ENCODE results near the gene B4GALT4.
"Not testable (repeated sequence)": the region's sequence is repeated elsewhere in the genome, so short reads cannot be mapped to it uniquely, and the experiment has no call there.

Gene B4GALT4, protein sequence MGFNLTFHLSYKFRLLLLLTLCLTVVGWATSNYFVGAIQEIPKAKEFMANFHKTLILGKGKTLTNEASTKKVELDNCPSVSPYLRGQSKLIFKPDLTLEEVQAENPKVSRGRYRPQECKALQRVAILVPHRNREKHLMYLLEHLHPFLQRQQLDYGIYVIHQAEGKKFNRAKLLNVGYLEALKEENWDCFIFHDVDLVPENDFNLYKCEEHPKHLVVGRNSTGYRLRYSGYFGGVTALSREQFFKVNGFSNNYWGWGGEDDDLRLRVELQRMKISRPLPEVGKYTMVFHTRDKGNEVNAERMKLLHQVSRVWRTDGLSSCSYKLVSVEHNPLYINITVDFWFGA

DNA sequence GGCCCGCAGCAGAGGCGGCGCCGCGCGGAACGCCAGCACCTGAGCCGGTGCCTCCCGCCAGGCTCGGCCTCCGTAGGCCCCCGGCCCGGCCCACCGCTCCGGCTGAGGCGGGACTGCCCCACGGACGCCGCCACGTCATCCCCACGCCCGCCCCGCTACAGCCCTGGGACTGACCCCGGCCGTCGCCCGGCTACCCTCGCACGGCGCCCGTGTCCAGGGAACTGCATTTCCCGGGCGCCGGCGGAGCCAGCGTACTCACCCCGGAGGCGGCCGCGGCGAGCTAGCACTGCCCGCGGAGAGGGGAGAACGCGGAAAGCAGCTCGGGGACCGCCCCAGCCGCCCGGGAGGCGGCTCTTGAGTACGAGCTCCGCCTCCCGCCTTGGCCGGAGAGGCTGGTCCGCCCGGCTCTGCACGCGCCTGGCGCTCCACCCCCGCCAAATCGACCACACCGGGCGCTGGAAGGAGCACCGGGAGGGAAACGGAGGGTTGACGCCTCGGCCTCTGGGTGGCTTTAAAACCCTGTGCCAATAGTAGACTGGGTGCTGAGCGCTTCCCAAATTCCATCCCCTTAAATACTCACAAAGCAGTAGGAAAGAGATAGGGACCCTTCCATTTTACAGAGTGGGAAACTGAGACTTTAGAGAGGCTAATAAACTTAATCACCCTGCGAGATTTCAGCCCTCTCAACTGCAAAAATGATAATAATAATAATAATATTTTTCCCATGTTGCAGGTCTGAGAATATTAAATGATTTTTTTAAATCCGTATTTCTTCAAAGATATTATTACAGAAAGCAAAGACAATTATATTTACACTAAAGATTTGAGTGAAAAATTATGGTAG lies at the start of gene B4GALT4:
Gene B4GALT4, minus strand, starts transcription at position 288 of the 844 bp plus-strand sequence. CDS start 10,779 bp downstream, outside the sequence.
- DNase-seq: peak; percentile 73

DNA sequence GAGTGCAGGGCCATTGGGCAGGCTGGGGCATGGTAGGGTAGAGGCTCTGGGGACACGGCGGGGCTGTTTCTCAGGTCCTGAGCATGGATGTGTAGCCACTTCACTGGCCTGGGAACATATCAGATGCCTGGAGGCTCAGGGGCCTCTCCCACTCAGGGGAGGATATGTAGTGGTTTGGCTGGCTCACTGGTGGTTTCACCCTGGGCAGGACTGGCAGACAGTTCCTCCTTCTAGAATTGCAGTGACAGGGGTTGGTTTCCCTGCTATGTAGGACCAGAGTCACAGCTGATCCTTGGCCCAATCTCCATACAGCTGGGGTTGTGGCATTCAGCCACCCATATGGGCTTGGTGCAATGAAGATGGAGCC lies 48.7 kb upstream of the B4GALT4 start:
- DNase-seq: no peak

DNA sequence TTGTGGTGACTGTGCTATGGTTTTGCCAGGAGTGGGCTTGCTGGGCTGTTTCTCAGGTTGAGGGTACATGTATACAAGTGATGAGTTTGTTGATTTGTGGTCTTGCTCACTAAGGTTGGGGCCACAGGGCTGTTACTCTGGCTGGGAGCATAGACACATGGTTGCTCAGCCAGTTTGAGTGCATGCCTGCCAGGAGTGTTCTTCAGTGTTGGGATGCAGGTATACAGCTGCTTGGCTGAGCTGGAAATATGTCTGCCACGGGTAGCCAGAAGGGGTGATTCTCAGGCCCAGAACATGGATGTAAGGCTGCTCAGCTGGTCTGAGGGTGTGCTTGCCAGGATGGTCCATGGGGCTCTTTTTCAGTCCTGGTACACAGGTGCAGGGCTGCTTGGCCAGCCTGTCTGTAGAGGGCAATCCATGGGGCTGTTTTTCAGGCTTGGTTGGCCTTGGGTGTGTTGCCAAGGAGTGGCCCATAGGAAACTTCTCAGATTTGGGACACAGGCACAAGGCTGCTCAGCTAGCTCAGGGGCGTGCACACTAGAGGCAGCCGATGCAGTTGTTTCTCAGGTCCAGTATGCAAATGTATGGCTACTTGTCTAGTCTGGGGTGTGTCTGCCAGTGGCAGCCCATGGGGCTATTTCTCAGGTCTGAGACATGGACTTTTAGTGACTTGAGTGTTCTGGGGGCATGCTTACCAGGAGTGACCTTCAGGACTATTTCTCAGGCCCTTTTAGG lies 48.2 kb upstream of the B4GALT4 start:
- DNase-seq: no peak

DNA sequence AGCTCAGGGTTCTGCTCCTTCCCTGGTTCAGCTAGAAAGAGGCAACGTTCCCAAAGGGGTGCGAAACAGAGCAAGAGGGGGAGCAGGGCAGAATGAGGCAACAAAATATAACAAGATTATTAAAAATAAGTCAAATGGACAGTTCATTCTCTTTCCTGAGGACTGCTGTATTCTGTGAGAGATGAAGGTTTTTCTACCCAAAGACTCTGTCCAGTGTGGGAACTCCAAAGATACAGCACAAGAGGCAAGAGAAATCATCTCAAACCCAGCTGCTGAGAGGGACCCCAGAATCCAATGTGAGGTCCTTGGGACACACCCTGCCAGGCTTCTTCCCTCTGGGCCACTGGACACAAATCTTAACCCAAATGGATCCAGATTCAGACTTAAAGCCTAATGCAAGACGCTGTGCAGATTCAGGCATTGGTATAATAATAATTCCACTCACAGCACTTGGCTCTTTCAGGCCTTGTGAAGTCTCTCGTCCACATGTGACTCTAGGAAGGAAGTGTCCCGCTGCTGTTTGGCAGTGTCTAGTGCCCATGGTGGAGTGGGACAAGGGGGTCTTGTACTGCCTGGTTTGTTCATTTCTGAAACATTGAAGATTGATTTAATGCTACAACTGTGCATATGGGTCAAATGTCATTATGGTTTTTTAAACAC lies 39.0 kb upstream of the B4GALT4 start:
- DNase-seq: no peak

DNA sequence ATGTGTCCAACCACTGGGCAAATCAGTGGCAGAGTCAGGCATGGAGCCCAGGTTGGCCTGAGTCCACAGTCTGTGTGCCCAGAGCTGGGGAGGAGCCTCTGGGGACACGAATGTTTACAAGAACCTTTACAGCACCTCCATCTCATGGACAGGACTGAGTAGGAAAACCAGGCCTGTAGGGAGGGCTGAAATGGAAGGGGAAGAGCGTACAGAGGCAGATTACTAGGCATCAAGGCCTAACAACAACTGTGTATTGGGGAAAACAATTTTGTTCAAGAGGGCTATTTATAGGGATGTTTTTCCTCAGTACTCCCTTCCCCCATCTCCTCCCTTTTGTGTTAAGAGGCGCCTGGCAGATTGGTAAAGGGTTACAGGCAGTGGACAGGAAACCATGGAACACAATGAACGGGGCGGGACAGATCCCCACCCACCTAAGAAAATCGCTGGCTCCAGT lies 38.5 kb upstream of the B4GALT4 start:
- DNase-seq: no peak

DNA sequence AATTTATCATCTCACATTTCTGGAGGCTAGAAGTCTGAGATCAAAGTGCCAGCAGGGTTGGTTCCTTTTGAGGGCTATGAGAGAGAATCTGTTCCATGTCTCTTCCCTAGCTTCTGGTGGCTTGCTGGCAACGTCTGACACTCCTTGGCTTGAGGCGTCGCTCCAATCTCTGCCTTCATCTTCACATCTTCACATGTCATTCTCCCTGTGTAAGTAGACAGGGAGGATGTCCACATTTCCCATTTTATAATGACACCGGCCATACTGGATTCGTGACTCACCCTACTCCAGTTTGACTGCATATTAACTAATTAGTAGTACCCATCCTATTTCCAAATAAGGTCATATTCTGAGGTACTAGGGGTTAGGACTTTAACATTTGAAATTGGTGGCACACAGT lies 36.0 kb upstream of the B4GALT4 start:
- no peak for DNase-seq

DNA sequence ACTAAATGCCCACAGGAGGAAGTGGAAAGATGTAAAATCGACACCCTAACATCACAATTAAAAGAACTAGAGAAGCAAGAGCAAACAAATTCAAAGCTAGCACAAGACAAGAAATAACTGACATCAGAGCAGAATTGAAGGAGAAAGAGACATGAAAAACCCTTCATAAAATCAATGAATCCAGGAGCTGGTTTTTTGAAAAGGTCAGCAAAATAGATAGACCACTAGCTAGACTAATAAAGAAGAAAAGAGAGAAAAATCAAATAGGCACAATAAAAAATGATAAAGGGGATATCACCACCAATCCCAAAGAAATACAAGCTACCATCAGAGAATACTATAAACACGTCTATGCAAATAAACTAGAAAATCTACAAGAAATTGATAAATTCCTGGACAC lies 29.5 kb upstream of the B4GALT4 start:
- not testable (repeated sequence) for DNase-seq

DNA sequence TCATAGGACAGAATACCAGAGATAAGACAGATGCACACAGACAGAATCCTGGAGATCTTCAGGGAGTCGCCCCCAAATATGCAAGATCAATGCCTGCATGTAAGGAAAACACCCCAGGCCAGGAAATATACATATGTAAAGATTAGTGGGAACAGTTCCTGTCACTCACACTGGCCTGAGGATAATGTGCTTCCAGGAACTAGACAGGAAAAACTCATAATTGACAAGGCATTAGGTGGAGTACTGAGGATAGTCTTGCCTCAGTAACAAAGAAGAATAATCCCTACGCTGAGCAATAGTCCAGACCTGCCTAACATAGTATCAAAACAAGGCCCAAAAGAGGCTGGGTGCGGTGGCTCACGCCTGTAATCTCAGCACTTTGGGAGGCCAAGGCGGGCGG lies 20.4 kb upstream of the B4GALT4 start:
- no peak for DNase-seq

DNA sequence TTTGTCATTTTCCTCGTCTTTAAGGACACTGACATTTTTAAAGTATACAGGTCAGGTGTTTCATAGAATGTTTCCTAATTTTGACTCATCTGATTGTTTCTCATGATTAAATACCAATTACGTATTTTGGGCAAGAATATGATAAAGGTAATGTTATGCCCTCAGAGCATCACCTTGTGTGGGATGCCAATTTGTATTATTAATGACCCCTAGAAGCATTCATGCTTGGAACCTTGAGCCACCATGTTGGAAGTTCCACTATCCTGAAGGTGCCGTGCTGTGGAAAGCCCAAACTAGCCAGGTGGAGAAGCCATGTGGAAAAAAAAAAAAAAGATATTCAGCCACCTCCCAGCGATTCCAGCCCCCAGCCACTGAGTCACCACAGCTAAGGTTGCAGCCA lies 19.1 kb upstream of the B4GALT4 start:
- no peak for DNase-seq

DNA sequence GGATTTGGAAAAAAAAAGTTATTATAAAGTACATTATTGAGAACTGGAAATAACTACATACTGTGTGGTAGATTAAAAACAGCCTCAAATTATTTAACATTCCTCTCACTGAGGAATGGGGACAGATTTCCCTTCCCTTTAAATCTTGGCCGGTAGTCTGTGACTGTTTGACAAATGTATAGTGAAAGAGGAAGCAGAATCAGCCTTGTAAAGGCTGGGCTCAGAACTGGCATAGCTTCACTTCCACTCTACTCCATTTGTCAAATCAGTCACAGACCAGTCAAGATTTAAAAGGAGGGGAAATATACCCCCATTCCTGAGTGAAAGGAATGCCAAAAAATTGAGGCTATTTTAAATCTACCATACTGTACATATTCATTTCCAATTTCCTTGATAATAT lies 18.2 kb upstream of the B4GALT4 start:
- DNase-seq: no peak

DNA sequence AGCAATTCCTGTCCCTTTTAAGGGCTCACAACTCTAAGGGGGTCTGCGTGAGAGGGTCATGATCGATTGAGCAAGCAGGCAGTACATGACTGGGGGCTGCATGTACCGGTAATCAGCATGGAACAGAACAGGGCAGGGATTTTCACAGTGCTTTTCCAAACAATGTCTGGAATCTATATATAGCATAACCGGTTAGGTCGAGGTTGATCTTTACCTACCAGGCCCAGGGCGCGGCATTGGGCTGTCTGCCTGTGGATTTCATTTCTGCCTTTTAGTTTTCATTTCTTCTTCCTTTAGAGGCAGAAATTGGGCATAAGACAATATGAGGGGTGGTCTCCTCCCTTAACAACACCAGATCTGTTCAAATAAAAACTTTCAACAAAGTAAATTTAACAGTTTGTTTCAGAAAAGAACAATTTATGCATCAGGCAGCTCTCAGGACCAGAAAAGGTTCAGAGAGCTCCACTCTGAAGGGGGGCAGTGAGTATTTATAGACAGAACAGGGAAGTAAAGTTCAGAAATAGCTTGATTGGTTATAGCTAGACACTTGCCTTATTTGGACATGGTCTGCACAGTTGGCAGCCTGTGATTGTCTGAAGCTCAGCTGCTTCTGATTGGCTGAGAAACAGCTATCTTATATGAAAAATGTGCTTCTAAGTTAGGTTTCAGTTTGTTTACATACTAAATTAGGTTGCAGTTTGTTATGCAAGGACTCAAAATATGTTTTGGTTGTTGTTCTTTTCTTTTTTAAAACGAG lies 17.2 kb upstream of the B4GALT4 start:
- no peak for DNase-seq

DNA sequence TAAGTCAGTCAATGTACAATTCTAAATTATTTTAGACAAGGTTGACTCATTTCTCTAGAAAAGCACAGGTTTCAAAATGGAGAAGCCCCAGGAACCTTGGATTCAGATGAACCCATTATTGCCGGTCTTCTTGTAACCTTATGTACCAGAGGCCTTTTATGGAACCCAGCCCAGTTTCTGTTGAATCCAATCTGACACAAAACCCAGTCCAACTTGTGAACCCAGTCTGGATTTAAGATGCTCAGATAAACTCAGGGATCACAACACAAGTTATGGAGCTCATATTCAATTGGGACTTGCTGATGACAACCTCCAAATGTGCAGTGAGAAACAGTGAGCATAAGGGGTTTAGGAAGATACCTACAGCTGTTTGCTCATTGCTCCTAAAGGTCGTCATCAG lies 16.4 kb upstream of the B4GALT4 start:
- DNase-seq: no peak

DNA sequence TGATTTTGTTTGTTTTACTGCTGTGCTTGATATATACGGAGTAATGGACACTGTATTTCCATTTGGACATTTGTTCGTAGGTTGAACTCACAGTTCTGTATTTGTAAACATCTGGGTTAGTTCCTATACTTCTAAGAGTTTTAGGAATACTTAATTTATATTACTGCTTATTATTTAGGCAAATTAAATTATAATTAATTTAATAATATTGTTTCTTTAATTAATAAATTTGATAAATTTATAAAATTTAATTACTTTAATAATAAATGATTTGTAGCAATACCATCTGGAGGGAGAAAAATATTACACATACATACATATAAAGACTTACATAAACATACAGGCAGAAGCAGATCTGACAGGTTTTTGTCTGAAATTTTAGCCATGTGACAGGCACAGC lies 14.5 kb upstream of the B4GALT4 start:
- DNase-seq: no peak

DNA sequence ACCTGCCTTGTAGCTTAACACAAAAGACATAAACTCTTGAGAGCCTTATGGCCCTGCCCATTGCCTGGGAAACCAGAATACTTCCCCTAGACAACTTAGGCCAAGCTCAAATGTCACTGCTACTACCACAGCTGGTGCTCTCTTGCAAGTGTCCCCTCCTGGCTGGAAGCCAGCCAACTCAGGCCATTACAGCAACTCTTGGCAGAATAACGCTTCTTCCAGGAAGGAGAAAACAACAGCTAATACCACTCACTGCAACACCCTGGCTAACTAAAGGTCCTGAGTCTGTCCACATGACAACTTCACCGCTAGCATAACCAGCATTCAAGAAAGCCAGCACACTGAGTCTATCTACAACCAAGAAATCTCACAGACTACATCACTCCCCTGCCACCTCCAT lies 5.1 kb upstream of the B4GALT4 start:
- no peak for DNase-seq

DNA sequence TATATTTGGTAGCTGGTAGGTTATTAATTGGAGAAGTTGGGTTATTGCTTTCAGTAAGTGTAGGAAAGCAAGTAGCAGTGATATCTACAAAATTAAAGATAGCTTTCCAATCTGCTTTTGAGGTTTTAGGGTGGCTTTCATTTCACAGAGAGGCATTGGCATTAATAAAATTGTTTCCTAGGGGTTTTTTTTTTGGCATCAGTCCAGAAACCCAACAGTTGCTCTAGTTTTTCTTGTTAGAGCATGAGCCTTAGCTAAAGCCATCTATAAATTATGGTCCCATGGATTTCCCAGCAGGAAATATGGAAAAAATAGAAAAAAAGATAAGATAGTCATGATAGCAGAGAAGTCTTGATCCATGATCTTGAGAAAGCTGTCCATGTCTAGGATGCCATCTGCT lies 3.0 kb upstream of the B4GALT4 start:
- DNase-seq: no peak

DNA sequence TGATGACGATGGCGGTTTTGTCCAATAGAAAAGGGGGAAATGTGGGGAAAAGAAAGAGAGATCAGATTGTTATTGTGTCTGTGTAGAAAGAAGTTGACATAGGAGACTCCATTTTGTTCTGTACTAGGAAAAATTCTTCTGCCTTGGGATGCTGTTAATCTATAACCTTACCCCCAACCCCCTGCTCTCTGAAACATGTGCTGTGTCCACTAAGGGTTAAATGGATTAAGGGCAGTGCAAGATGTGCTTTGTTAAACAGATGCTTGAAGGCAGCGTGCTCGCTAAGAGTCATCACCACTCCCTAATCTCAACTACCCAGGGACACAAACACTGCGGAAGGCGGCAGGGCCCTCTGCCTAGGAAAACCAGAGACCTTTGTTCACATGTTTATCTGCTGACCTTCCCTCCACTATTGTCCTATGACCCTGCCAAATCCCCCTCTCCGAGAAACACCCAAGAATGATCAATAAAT lies 2.4 kb upstream of the B4GALT4 start:
- DNase-seq: not testable (repeated sequence)

DNA sequence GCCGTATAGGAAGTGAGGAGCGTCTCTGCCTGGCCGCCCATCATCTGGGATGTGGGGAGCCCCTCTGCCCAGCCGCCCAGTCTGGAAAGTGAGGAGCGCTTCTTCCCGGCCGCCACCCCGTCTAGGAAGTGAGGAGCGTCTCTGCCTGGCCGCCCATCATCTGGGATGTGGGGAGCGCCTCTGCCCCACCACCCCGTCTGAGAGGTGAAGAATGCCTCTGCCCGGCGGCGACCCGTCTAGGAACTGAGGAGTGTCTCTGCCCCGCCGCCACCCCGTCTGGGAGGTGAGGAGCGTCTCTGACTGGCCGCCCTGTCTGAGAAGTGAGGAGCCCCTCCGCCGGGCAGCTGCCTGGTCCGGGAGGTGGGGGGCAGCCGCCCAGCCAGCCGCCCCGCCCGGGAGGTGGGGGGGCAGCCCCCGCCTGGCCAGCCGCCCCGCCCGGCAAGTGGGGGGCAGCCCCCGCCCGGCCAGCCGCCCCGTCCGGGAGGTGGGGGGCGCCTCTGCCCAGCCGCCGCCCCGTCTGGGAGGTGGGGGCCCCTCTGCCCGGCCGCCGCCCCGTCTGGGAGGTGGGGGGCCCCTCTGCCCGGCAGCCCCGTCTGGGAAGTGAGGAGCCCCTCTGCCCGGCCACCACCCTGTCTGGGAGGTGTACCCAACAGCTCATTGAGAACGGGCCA lies 1.8 kb upstream of the B4GALT4 start:
- DNase-seq: not testable (repeated sequence)

DNA sequence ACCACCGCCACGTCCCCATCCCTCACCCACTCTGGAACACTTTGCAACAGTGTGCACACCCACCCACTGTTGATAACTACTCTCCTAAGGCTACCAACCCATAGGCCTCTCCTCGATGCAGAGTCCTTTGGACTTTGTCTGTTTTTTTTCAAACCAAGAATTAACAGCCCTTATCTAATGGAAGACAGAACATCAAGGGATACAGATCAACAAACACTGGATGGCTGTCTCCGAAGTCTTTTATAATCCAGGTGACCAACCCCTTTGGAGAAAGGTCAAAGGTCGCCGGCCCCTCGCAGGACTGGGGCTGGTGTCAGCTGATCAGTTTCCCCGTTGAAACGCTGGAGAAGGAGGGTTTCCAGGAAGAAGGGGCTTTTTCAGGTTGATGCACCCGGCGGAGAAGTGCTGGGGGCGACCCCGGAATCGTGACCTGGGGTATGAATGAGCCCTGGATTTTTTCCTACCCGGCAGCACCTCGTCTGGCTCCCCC lies 532 bp downstream of the B4GALT4 start:
- DNase-seq: no peak

DNA sequence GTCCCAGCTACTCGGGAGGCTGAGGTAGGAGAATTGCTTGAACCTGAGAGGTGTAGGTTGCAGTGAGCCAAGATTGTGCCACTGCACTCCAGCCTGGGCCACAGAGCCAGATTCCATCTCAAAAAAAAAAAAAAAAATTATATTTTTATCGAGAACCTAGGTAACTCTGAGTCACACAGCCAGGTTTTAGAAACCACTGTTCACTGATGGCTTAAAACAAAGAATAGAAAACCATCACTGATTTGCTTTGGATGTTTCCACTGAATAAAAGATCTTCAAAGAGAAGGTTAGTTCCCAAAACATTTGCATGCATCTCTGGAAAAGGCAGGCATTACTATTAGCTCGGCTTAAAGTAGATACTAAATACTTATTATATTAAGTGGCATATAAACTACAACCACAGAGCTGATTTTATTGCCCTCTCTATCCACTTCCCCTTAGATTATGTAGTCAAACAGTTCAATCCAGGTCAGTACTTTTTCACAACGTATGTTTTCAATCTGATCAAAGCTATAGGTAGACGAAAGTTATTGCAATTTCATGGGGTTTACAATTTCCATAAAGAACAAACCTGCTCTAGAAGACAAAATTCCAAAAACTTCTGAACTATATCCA lies 1.4 kb downstream of the B4GALT4 start:
- DNase-seq: no peak

DNA sequence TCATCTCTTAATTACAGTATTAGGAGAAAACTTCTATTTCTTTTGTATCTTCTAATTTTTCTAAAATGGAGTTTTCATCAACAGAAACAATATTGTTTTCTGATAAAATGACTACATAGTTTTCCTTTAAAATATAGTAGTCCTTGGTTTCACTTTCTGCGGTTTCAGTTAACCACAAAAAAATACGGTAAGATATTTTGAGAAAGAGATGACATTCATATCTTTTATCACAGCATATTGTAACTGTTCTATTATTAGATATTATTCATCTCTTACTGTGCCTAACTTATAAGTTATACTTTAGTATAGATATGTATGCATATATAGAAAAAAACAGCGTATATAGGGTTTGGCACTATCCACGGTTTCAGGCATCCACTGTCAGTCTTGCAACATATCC lies 2.3 kb downstream of the B4GALT4 start:
- no peak for DNase-seq

DNA sequence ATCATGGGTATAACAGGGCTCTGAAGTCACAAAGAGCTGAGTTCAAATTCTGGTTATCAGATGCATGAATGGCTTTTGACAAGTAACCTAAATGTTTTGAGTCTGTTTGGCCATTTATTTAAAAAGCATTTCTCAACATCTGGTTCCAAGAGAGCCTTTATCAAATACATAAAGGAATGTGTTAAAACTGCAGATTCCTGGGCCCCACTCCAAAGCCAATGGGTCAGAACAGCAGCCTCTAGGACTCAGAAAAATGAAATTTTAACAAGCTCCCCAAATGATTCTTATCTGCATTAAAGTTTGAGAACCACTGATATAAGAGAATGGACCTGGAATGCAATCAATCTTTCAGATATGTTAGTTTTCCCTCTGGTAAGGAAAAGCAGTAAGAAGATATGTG lies 3.4 kb downstream of the B4GALT4 start:
- no peak for DNase-seq

All from activated T-cell treated with anti-CD3 and anti-CD28 coated beads, Interleukin-2, amount 50 U/mL, for 1 hour (primary cell).